Pancreas (tissue), 10 donors: Measurements from ENCODE around the gene CACNA1E. TPM values are rescaled to one million over a fixed set of nuclear protein-coding genes. Genes with fewer than 3 reads are reported as not detected.
A peak's percentile ranks its signal among the peaks of the same experiment; 100 is the strongest.

ENCODE experiments used
- ATAC-seq, 4 donors: fragments of 200-7000 bp; cut with Tn5 transposase; one replicate each; pipeline versions ENCODE4 v1.8.0 to v1.9.1; 2020; ENCODE audit warnings: mild to moderate bottlenecking in 4 of 4, moderate library complexity in 4 of 4
- DNase-seq, 6 donors: peaks; one replicate each; pipeline ENCODE4 v3.0.0-alpha.2; 2020
- FAIRE-seq: peaks from 2 replicates; lab custom pipeline; 2012; peaks lifted over from hg19 to GRCh38; lab: Jason Lieb, UNC
- H3K27ac ChIP-seq, 4 donors: fragments of 200-600 bp; sonication (generic); 1 replicate in 3 of 4; 2 replicates in 1 of 4; pipeline versions ENCODE4 v1.5.0 to v1.8.0; 2020
- H3K27me3 ChIP-seq, 4 donors: fragments of 200-600 bp; one replicate each; pipeline ENCODE4 v1.8.0; 2021
- H3K36me3 ChIP-seq, 3 donors: fragments of 200-600 bp; sonication (generic) in 1 of 3; one replicate each; pipeline versions ENCODE4 v1.5.0 to v1.8.0; 2020 to 2021
- H3K4me1 ChIP-seq, 3 donors: fragments of 200-600 bp; one replicate each; pipeline ENCODE4 v1.8.0; 2021
- H3K4me3 ChIP-seq, 4 donors: fragments of 200-600 bp; sonication (generic) in 2 of 4; one replicate each; pipeline versions ENCODE4 v1.5.0 to v1.8.0; 2020 to 2021
- H3K9me3 ChIP-seq, 4 donors: fragments of 200-600 bp; one replicate each; pipeline ENCODE4 v1.8.0; 2021
- CTCF ChIP-seq, 4 donors: fragments of 200-600 bp; sonication (generic) in 3 of 4; IDR thresholded peaks; one replicate each; pipeline versions ENCODE4 v1.5.0 to v1.8.0; 2021; ENCODE audit warnings: antibody characterized with exemption in 4 of 4
- WGBS, 2 donors: extraction: QIAGEN DNeasy Blood & Tissue Kit; methylation state at CpG; one replicate each; pipeline ENCODE4 v1.1.7; 2013; 5-methylcytosine and 5-hydroxymethylcytosine counted together
- intact Hi-C, 3 donors: fragments of 100-400 bp; cut with DNase I; formaldehyde crosslinking; loops; one replicate each; pipeline versions ENCODE4 v1.11.1 to v1.14.2; 2022
- polyA plus RNA-seq, 2 donors: library from polyadenylated mRNA; stranded (reverse); fragments of 200-250 nt; gene quantifications; one replicate each; pipeline ENCODE4 v1.2.3, GENCODE V29; 2013
- total RNA-seq, 6 donors: library from RNA; stranded (reverse); fragmentation: NEBNext Ultra II Directional in 4 of 6; extraction: Animal tissue kit (Norgen Biotek cat#: 25700) in 4 of 6; gene quantifications; one replicate each; pipeline versions ENCODE4 v1.2.1 to v1.2.4, GENCODE V29; 2021 to 2023
- donor health status: healthy with polysubstance abuse.
- donor health status: DM: no; HTN: no; CAD: no; lungs with moderate emphysema.
- donor health status: DM: no; HTN: no; CAD: no.
- donor health status: control.
- donor health status: control.
- donor health status: Bipolar disorder and iron deficiency.
- donor health status: DM: yes; HTN: yes; CAD: no.
- donor health status: DM: no; HTN: no; CAD: no.
- donor health status: DM: no; HTN: no; CAD: no.
- donor health status: DM: yes; HTN: yes; CAD: no.

Gene CACNA1E
- total and polyA plus RNA-seq, 8 donors: 0.02 to 0.12 (median 0.07) TPM; not detected in 2

DNA sequence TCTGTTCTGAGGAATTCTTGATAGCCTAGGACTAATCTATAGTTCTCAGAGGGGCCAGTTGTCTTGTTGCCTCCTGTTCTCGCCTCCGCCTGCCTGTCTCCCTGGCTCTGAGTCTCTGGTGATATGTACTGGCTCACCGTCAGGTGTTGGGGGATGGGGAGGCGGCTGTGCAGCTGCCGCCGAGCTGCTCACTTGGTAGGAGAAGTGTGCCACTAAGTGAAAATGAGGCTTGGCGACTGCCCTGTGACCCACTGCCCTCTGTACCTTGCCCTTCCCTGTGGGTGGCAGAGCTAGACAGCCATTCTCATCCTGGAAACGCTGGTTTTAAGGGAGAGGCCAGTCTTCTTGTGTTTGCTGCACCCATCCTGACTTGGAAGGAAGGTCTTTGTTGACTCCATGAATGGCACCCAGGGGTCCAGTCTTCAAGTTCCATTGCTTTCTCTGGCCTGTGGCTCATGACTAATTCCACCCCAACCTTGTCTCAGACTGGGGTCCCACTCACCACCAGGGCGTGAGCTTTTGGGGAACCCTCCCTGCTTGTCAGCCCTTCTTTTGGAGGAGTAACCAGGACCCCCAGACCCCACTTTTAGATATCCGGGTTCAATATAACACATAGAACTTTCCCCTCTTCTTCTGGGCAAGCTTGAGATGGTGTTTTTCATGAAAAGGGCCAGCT is 120.6 kb downstream of the CACNA1E start:
- ATAC-seq (no peak), FAIRE-seq (no peak), DNase-seq (no peak)
- H3K4me3 ChIP-seq: no peak overlapping the region
- TF ChIP-seq CTCF (IDR thresholded peaks at IDR 0.05): no peak
- 71 to 81% methylated on average over 10 of the region's 10 CpGs for WGBS, 2 donors
- H3K4me1 ChIP-seq: no peaks in the 10 kb centered on the region
- no peak overlapping the region for H3K27ac ChIP-seq
- H3K9me3 ChIP-seq: no peaks in the 10 kb centered on the region
- no peaks in the 10 kb centered on the region for H3K36me3 ChIP-seq
- intact Hi-C loops: no loop called here
- no peaks in the 10 kb centered on the region for H3K27me3 ChIP-seq

DNA sequence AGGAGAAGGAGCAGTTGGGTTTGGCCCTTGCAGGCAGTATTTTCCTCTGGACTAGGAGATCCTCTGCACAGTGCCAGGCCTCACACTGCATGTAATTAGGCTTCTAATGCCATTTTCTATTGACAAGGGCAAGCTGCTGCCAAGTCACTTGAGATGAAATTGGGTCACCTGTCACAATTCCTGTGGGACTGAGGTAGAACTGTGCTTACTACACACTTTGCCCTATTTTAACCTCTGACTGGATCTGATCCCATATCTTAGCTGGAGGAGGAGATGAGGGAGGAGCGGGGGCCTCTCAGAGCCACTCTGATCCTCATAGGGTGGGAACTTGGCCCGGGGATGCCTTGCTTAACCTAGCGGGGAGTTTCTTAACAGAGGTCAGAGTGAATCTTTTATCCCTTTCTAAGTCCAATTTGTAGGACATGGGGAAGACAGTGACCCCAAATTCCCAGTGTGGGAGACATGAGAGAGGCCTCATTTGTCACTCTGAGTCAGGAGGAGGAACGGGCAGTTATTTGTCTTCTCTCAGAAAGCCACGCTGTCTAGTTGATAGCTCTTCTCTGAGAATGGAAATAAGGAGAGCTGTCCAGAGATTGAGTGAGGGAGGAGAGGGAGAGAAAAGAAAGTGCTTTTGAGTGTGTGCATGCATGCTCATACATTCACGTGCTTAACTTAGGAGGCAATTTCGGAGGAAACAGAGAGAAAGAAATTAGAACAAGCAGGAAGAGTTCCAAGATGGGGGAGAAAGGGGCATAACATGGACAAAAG is 121.3 kb downstream of the CACNA1E start:
- no peak for TF ChIP-seq CTCF (IDR thresholded peaks at IDR 0.05)
- Histone ChIP-seq H3K27ac (no peak overlapping the region), H3K4me1 (no peaks in the 10 kb centered on the region), H3K27me3 (no peaks in the 10 kb centered on the region), H3K36me3 (no peaks in the 10 kb centered on the region), H3K4me3 (no peak overlapping the region), H3K9me3 (no peaks in the 10 kb centered on the region)
- no peak for FAIRE-seq
- peak in 2 of 4 donors; percentile 40 to 43 for ATAC-seq
- WGBS, 2 donors: 58 to 60% methylated on average over 7 of the region's 7 CpGs
- intact Hi-C loops: no loop called here
- DNase-seq: no peak

DNA sequence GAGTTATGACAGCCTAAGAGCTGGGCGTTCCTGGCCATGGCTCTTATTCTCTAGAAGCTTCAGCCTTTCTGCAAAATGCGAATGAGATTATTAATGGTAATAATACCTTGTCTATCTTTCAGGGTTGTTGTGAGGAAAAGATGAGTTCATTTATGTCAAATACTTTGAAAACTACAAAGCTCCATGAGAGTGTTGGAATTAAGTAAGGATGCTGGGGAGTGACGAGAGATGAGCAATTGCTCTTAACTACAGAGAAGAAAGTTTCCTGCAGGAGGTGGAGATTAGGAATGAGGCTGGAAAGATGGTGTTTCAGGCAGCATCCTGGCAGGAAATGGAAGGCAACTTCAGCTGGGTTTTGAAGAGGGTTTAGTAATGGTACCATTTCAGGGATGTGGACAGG is 124.2 kb downstream of the CACNA1E start:
- TF ChIP-seq CTCF (IDR thresholded peaks at IDR 0.05): no peak
- Histone ChIP-seq H3K4me1 (no peaks in the 10 kb centered on the region), H3K36me3 (no peaks in the 10 kb centered on the region), H3K27me3 (no peaks in the 10 kb centered on the region), H3K9me3 (no peaks in the 10 kb centered on the region), H3K4me3 (no peak overlapping the region), H3K27ac (no peak overlapping the region)
- WGBS, 2 donors: 66 to 77% methylated on average over 3 of the region's 3 CpGs
- intact Hi-C loops: no loop called here
- no peak for FAIRE-seq
- no peak for DNase-seq
- ATAC-seq: no peak

DNA sequence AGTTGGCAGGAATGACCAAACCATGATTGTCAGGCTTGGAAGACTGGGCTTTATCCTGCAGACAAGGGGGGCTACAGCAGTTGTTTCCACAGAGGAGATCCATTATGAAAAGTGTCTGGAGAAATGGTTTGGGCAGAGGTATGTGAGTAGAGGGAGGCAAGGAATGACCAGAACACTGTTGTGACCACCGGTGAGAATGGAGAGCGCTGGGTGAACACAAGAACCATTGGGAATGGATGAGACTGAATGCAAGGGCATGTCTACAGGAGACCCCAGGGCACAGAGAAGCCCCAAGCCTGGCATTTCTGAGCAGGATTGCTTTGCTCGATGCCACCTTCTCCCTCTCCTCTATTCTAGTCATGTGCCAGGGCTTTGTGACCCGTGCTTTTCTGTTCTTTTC is 125.1 kb downstream of the CACNA1E start:
- DNase-seq: no peak
- Histone ChIP-seq H3K4me3 (no peak overlapping the region), H3K36me3 (no peaks in the 10 kb centered on the region), H3K9me3 (no peaks in the 10 kb centered on the region), H3K27ac (no peak overlapping the region), H3K27me3 (no peaks in the 10 kb centered on the region), H3K4me1 (no peaks in the 10 kb centered on the region)
- intact Hi-C loops: no loop called here
- no peak for FAIRE-seq
- no peak for TF ChIP-seq CTCF (IDR thresholded peaks at IDR 0.05)
- ATAC-seq: no peak
- 63 to 81% methylated on average over 3 to 4 of the region's 4 CpGs for WGBS, 2 donors

- H3K4me3 ChIP-seq: no peak overlapping the region
- no peak overlapping the region for H3K27ac ChIP-seq
- FAIRE-seq (no peak), ATAC-seq (no peak), DNase-seq (no peak)
- no peak for TF ChIP-seq CTCF (IDR thresholded peaks at IDR 0.05)
- H3K9me3 ChIP-seq: no peaks in the 10 kb centered on the region
- H3K36me3 ChIP-seq: no peaks in the 10 kb centered on the region
- H3K27me3 ChIP-seq: no peaks in the 10 kb centered on the region
- intact Hi-C loops: no loop called here
- H3K4me1 ChIP-seq: no peaks in the 10 kb centered on the region
- 46 to 47% methylated on average over 4 of the region's 4 CpGs for WGBS, 2 donors
Measured at GRCh38 chr1:181608948-181609347, 125.6 kb downstream of the CACNA1E start.
